OCI-LY1 (cell line): ENCODE results near the gene SMC3.

ENCODE experiments used
- H2AFZ ChIP-seq: fragments of 200-600 bp; sonication (generic), shearing (Covaris generic); 2 replicates; pipeline ENCODE4 v1.6.0; 2014; ENCODE audit warnings: antibody characterized with exemption, mild to moderate bottlenecking, low read length
- H3F3A ChIP-seq: fragments of 200-600 bp; sonication (generic), shearing (Covaris generic); 2 replicates; pipeline ENCODE4 v1.6.0; 2014; ENCODE audit warnings: mild to moderate bottlenecking, antibody characterized with exemption, low read length, moderate library complexity; ENCODE audit not compliant: insufficient read depth
- H3K27ac ChIP-seq: fragments of 200-600 bp; sonication (generic); 2 replicates; pipeline ENCODE4 v1.5.1; 2014; ENCODE audit warnings: low read length, mixed run types, mild to moderate bottlenecking, low read depth; ENCODE audit not compliant: poor library complexity, severe bottlenecking
- H3K27me3 ChIP-seq: fragments of 200-600 bp; sonication (generic); 2 replicates; pipeline ENCODE4 v1.6.0; 2014; ENCODE audit warnings: antibody characterized with exemption, mild to moderate bottlenecking, low read length, moderate library complexity; ENCODE audit not compliant: insufficient read depth
- H3K36me3 ChIP-seq: fragments of 200-600 bp; sonication (generic); 2 replicates; pipeline ENCODE4 v1.6.1; 2014; ENCODE audit warnings: mild to moderate bottlenecking, antibody characterized with exemption, low read length, moderate library complexity, mixed read lengths; ENCODE audit not compliant: insufficient read depth
- H3K4me1 ChIP-seq: fragments of 200-600 bp; sonication (generic); 2 replicates; pipeline ENCODE4 v1.5.1; 2014; ENCODE audit warnings: mild to moderate bottlenecking, low read length, moderate library complexity; ENCODE audit not compliant: insufficient read depth, severe bottlenecking
- H3K4me2 ChIP-seq: fragments of 200-600 bp; sonication (generic), shearing (Covaris generic); 2 replicates; pipeline ENCODE4 v1.6.1; 2014; ENCODE audit warnings: low read length
- H3K4me3 ChIP-seq: fragments of 200-600 bp; sonication (generic); 2 replicates; pipeline ENCODE4 v1.5.1; 2014; ENCODE audit warnings: low read length, low read depth, mild to moderate bottlenecking, mixed read lengths; ENCODE audit not compliant: poor library complexity, severe bottlenecking
- H3K79me2 ChIP-seq: fragments of 200-600 bp; shearing (Covaris generic); 2 replicates; pipeline ENCODE4 v1.6.1; 2016; ENCODE audit warnings: mixed run types, low read length, mixed read lengths; ENCODE audit not compliant: insufficient read depth
- H3K9ac ChIP-seq: fragments of 200-600 bp; sonication (generic), shearing (Covaris generic); 2 replicates; pipeline ENCODE4 v1.6.1; 2014; ENCODE audit warnings: mild to moderate bottlenecking, low read length, mixed read lengths
- H3K9me2 ChIP-seq: fragments of 200-600 bp; sonication (generic), shearing (Covaris generic); 2 replicates; pipeline ENCODE4 v1.6.1; 2014; ENCODE audit warnings: low read depth, mild to moderate bottlenecking, low read length, mixed read lengths
- H3K9me3 ChIP-seq: fragments of 200-600 bp; shearing (Covaris generic); 2 replicates; pipeline ENCODE4 v1.6.1; 2014; ENCODE audit warnings: low read length, mixed read lengths
- H4K20me1 ChIP-seq: fragments of 200-600 bp; sonication (generic), shearing (Covaris generic); 2 replicates; pipeline ENCODE4 v1.6.0; 2016; ENCODE audit warnings: mild to moderate bottlenecking, low read length; ENCODE audit not compliant: insufficient read depth
- EZH2 ChIP-seq: fragments of 200-600 bp; sonication (generic), shearing (Covaris generic); IDR thresholded peaks from 2 replicates; pipeline ENCODE4 v1.8.0; 2017; ENCODE audit warnings: borderline replicate concordance, mixed run types, mild to moderate bottlenecking, antibody characterized with exemption, low read length, moderate library complexity, mixed read lengths
- TF ChIP-seq, protein P1 (sequence below): fragments of 200-600 bp; sonication (generic), shearing (Covaris generic); IDR thresholded peaks from 2 replicates; pipeline ENCODE4 v1.5.1; 2017; ENCODE audit warnings: mild to moderate bottlenecking, antibody characterized with exemption, low read length, moderate library complexity, mixed read lengths

SMC3 gene

DNA sequence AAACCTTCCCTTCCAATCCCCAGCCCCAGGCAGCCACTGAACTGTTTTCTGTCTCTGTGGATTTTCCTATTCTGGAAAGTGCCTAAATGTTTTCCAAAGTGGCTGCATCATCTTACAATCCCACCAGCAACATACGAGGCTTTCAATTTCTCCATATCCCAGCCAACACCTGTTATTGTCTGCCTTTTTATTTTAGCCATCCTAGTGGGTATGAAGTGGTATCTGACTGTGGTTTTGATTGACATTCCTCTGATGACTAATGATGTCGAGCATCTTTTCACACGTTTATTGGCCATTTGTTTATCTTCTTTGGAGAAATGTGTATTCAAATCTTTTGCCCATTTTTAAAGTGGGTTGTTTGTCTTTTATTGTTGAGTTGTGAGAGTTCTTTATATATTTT lies 6.2 kb upstream of the SMC3 start:
- Histone ChIP-seq H3K27me3 (no peaks in the 10 kb centered on the region; the same call in 1 of the 2 replicates), H3K79me2 (no peaks in the 10 kb centered on the region), H3K9me3 (no peaks in the 10 kb centered on the region), H3K4me1 (peaks cover 16% of the 10 kb centered on the region), H3K9me2 (no peaks in the 10 kb centered on the region), H2AFZ (no peak overlapping the region), H3K4me3 (no peak overlapping the region), H3K9ac (no peak overlapping the region), H3K27ac (no peak overlapping the region), H3K4me2 (no peak overlapping the region), H3F3A (no peaks in the 10 kb centered on the region), H4K20me1 (no peaks in the 10 kb centered on the region), H3K36me3 (no peaks in the 10 kb centered on the region)
- TF ChIP-seq, protein P1, sequence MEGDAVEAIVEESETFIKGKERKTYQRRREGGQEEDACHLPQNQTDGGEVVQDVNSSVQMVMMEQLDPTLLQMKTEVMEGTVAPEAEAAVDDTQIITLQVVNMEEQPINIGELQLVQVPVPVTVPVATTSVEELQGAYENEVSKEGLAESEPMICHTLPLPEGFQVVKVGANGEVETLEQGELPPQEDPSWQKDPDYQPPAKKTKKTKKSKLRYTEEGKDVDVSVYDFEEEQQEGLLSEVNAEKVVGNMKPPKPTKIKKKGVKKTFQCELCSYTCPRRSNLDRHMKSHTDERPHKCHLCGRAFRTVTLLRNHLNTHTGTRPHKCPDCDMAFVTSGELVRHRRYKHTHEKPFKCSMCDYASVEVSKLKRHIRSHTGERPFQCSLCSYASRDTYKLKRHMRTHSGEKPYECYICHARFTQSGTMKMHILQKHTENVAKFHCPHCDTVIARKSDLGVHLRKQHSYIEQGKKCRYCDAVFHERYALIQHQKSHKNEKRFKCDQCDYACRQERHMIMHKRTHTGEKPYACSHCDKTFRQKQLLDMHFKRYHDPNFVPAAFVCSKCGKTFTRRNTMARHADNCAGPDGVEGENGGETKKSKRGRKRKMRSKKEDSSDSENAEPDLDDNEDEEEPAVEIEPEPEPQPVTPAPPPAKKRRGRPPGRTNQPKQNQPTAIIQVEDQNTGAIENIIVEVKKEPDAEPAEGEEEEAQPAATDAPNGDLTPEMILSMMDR: no peak
- no peak for TF ChIP-seq EZH2

DNA sequence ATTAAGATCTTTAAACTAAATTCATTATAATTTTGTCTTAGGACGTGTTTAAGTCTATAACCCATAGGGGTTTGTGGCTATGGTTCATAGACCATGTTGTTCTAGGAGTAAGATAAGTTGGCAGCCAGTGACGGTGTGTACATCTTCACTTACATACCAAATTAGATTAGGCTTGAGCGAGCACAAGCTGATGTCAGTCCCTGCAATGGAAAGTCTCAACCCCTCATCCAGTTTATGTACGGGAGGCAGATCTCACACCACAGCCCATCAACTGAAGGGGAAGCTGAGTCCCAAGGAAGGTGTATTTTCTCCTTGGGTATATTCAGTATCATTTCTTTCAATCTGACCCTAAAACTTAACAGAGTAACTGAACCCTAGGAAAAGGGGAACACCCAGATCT lies 5.1 kb upstream of the SMC3 start:
- Histone ChIP-seq H4K20me1 (no peaks in the 10 kb centered on the region), H3K4me3 (no peak overlapping the region), H3K36me3 (no peaks in the 10 kb centered on the region), H3K9me3 (no peaks in the 10 kb centered on the region), H3K27ac (peak overlapping the region; percentile 16), H2AFZ (0 out of 2 replicates have a peak overlapping the region, but pooled peaks have one; percentile 57), H3K9me2 (no peaks in the 10 kb centered on the region), H3K4me1 (peaks cover 20% of the 10 kb centered on the region), H3K9ac (no peak overlapping the region), H3K4me2 (no peak overlapping the region), H3K79me2 (no peaks in the 10 kb centered on the region), H3K27me3 (no peaks in the 10 kb centered on the region; the same call in 1 of the 2 replicates), H3F3A (no peaks in the 10 kb centered on the region)
- TF ChIP-seq EZH2: no peak
- TF ChIP-seq, protein P1: no peak

DNA sequence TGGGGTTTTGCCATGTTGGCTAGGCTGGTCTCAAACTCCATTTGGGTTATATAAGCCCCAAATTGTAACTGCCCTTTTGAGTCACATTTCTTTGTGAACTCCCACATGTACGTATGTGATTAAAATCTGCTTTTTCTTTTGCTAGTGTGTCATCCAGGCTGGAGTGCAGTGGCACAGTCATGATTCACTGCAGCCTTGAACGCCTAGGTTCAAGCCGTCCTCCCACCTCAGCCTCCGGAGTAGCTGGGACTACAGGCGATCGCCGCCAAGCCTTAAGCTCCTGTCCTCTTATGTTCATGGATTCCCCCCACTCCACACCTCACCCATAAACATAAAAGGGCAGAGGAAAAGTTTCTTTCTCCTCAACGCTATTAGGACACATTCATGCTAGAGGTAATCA lies 4.4 kb upstream of the SMC3 start:
- H3K4me2 ChIP-seq: no peak overlapping the region
- no peak overlapping the region for H2AFZ ChIP-seq
- TF ChIP-seq, protein P1: no peak
- TF ChIP-seq EZH2: no peak
- H4K20me1 ChIP-seq: no peaks in the 10 kb centered on the region
- no peaks in the 10 kb centered on the region for H3F3A ChIP-seq
- peaks cover 6% of the 10 kb centered on the region for H3K79me2 ChIP-seq
- no peaks in the 10 kb centered on the region for H3K9me3 ChIP-seq
- H3K27me3 ChIP-seq: no peaks in the 10 kb centered on the region; the same call in 1 of the 2 replicates
- no peaks in the 10 kb centered on the region for H3K36me3 ChIP-seq
- no peaks in the 10 kb centered on the region for H3K9me2 ChIP-seq
- peaks cover 19% of the 10 kb centered on the region for H3K4me1 ChIP-seq
- no peak overlapping the region for H3K27ac ChIP-seq
- no peak overlapping the region for H3K4me3 ChIP-seq
- no peak overlapping the region for H3K9ac ChIP-seq
